ENCODE measurements around the gene TTC21B. TPM values are rescaled to one million over a fixed set of nuclear protein-coding genes. Genes with fewer than 3 reads are reported as not detected.

TTC21B gene
- total RNA-seq, 1 donor from 2014 or later, result 38.4 TPM

- no peak overlapping the region for H3K4me3 Mint-ChIP-seq
- TF ChIP-seq CTCF (conservative IDR thresholded peaks at IDR 0.05), result no peak
- DNase-seq (ENCODE audit: low read depth, low spot score), result no peak
- H3K27ac Mint-ChIP-seq (ENCODE audit: unreplicated experiment), result no peak overlapping the region
- no peaks in the 10 kb centered on the region for H3K36me3 Mint-ChIP-seq (ENCODE audit: low read depth)
- no peaks in the 10 kb centered on the region for H3K4me1 Mint-ChIP-seq
- peaks cover 14% of the 10 kb centered on the region for H3K9me3 Mint-ChIP-seq
- no peaks in the 10 kb centered on the region for H3K27me3 Mint-ChIP-seq (ENCODE audit: low read depth)
These were observed 17.1 kb upstream of the TTC21B start for GRCh38 chr2:165970663-165971062.

GRCh38 chr2:165969227-165969626 is 15.7 kb upstream of the TTC21B start:
- H3K36me3 Mint-ChIP-seq (ENCODE audit: low read depth), result no peaks in the 10 kb centered on the region
- no peaks in the 10 kb centered on the region for H3K27me3 Mint-ChIP-seq (ENCODE audit: low read depth)
- DNase-seq (ENCODE audit: low read depth, low spot score), result no peak
- H3K9me3 Mint-ChIP-seq, result peaks cover 14% of the 10 kb centered on the region
- H3K4me3 Mint-ChIP-seq, result no peak overlapping the region
- H3K27ac Mint-ChIP-seq (ENCODE audit: unreplicated experiment), result no peak overlapping the region
- peaks cover 6% of the 10 kb centered on the region for H3K4me1 Mint-ChIP-seq
- no peak for TF ChIP-seq CTCF (conservative IDR thresholded peaks at IDR 0.05)

GRCh38 chr2:165967746-165968145 is 14.2 kb upstream of the TTC21B start:
- DNase-seq (ENCODE audit: low read depth, low spot score), result no peak

GRCh38 chr2:165961818-165962217 is 8.2 kb upstream of the TTC21B start:
- TF ChIP-seq CTCF (conservative IDR thresholded peaks at IDR 0.05), result no peak
- Mint-ChIP-seq H3K4me3 (no peak overlapping the region), H3K27me3 (ENCODE audit: low read depth) (no peaks in the 10 kb centered on the region), H3K36me3 (ENCODE audit: low read depth) (no peaks in the 10 kb centered on the region), H3K9me3 (no peaks in the 10 kb centered on the region), H3K4me1 (peaks cover 11% of the 10 kb centered on the region), H3K27ac (ENCODE audit: unreplicated experiment) (no peak overlapping the region)
- no peak for DNase-seq (ENCODE audit: low read depth, low spot score)

More at GRCh38 chr2:165967746-165968145, 14.2 kb upstream of the TTC21B start:
- Mint-ChIP-seq H3K4me3 (no peak overlapping the region), H3K9me3 (peaks cover 6% of the 10 kb centered on the region), H3K36me3 (ENCODE audit: low read depth) (no peaks in the 10 kb centered on the region), H3K27ac (ENCODE audit: unreplicated experiment) (no peak overlapping the region), H3K4me1 (peaks cover 7% of the 10 kb centered on the region), H3K27me3 (ENCODE audit: low read depth) (no peaks in the 10 kb centered on the region)
- no peak for TF ChIP-seq CTCF (conservative IDR thresholded peaks at IDR 0.05)

- H3K9me3 Mint-ChIP-seq, result no peaks in the 10 kb centered on the region
These were observed 5.8 kb upstream of the TTC21B start for GRCh38 chr2:165959371-165959770.

More at GRCh38 chr2:165959371-165959770, 5.8 kb upstream of the TTC21B start:
- TF ChIP-seq CTCF (conservative IDR thresholded peaks at IDR 0.05), result no peak
- H3K27ac Mint-ChIP-seq (ENCODE audit: unreplicated experiment), result no peak overlapping the region
- no peak overlapping the region for H3K4me3 Mint-ChIP-seq
- DNase-seq (ENCODE audit: low read depth, low spot score), result no peak
- H3K36me3 Mint-ChIP-seq (ENCODE audit: low read depth), result no peaks in the 10 kb centered on the region
- peaks cover 7% of the 10 kb centered on the region for H3K4me1 Mint-ChIP-seq
- no peaks in the 10 kb centered on the region for H3K27me3 Mint-ChIP-seq (ENCODE audit: low read depth)

All from neural crest cell (in vitro differentiated cells).